Fibroblast of lung (primary cell): ENCODE data around the gene RUSC2. TPM values are rescaled to one million over a fixed set of nuclear protein-coding genes. Genes with fewer than 3 reads are reported as not detected.

ENCODE experiments used
- DNase-seq, 2 donors: peaks; one replicate each; pipeline versions ENCODE4 v3.0.0 to v3.0.0-alpha.2; 2010; ENCODE audit warnings: low read depth in 2 of 2
- H2AFZ ChIP-seq: 2 replicates; pipeline ENCODE4 v1.5.1; 2012; ENCODE audit warnings: low read length, control low read depth, inconsistent platforms
- H3K27ac ChIP-seq: 2 replicates; pipeline ENCODE4 v1.5.1; 2011; ENCODE audit warnings: low read length, control low read depth; ENCODE audit not compliant: insufficient read depth
- H3K27me3 ChIP-seq: 2 replicates; pipeline ENCODE4 v1.5.1; 2011; ENCODE audit warnings: mild to moderate bottlenecking, low read length; ENCODE audit not compliant: control insufficient read depth, insufficient read depth
- H3K36me3 ChIP-seq: 2 replicates; pipeline ENCODE4 v1.5.1; 2011; ENCODE audit warnings: low read length; ENCODE audit not compliant: control insufficient read depth, insufficient read depth
- H3K4me1 ChIP-seq: 2 replicates; pipeline ENCODE4 v1.5.1; 2011; ENCODE audit warnings: low read length; ENCODE audit not compliant: control insufficient read depth, insufficient read depth; ENCODE audit errors: extremely low read depth
- H3K4me2 ChIP-seq: 2 replicates; pipeline ENCODE4 v1.5.1; 2011; ENCODE audit warnings: low read length, control low read depth; ENCODE audit not compliant: insufficient read depth; ENCODE audit errors: extremely low read depth
- H3K4me3 ChIP-seq, 4 experiments: fragments of 200-600 bp in 1 of 4; sonication (generic) in 1 of 4; replicated peaks in 1 of 4; 2 replicates each; pipeline ENCODE4 v1.5.1; 2011 to 2016; ENCODE audit warnings: low read length in 4 of 4, low read depth in 3 of 4, mild to moderate bottlenecking in 3 of 4, control low read depth in 2 of 4, inconsistent platforms in 1 of 4, mixed read lengths in 1 of 4; ENCODE audit not compliant: insufficient read depth in 1 of 4; ENCODE audit errors: control extremely low read depth in 1 of 4
- H3K79me2 ChIP-seq: 2 replicates; pipeline ENCODE4 v1.5.1; 2012; ENCODE audit warnings: mild to moderate bottlenecking, low read length, inconsistent platforms; ENCODE audit not compliant: control insufficient read depth, insufficient read depth
- H3K9ac ChIP-seq: 2 replicates; pipeline ENCODE4 v1.5.1; 2011; ENCODE audit warnings: mild to moderate bottlenecking, low read length, control low read depth; ENCODE audit not compliant: insufficient read depth
- H3K9me3 ChIP-seq: 2 replicates; pipeline ENCODE4 v1.5.1; 2012; ENCODE audit warnings: low read depth, low read length; ENCODE audit not compliant: control insufficient read depth, insufficient read depth
- H4K20me1 ChIP-seq: 2 replicates; pipeline ENCODE4 v1.5.1; 2011; ENCODE audit warnings: low read length; ENCODE audit not compliant: control insufficient read depth, insufficient read depth; ENCODE audit errors: extremely low read depth
- CTCF ChIP-seq, 2 donors: IDR thresholded peaks in 1 of 2; conservative IDR thresholded peaks in 1 of 2; 1 replicate in 1 of 2; 2 replicates in 1 of 2; pipeline ENCODE4 v1.5.1; 2011 to 2012; ENCODE audit warnings: low read length in 2 of 2, control low read depth in 1 of 2, inconsistent platforms in 1 of 2, low read depth in 1 of 2, mild to moderate bottlenecking in 1 of 2
- EZH2 ChIP-seq: IDR thresholded peaks from 2 replicates; pipeline ENCODE4 v1.5.1; 2012; ENCODE audit warnings: low read length, control low read depth, mild to moderate bottlenecking; ENCODE audit errors: missing control alignments
- polyA plus RNA-seq, 2 donors: library from polyadenylated mRNA; depleted of rRNA in 1 of 2; stranded (reverse) in 1 of 2; unstranded in 1 of 2; fragments of >200 nt; gene quantifications; 2 replicates each; pipeline ENCODE4 v1.2.1, GENCODE V29; 2011 to 2012; ENCODE audit warnings: missing spikeins in 1 of 2
- total RNA-seq: library from RNA; depleted of rRNA; stranded (reverse); fragments of >200 nt; gene quantifications from 2 replicates; pipeline ENCODE4 v1.2.1, GENCODE V29; 2014

RUSC2 gene
- total and polyA plus RNA-seq, 2 donors (not counting 1 experiment from before 2014, with no cell fraction given), result 14.8 to 15.5 TPM

- H3K36me3 ChIP-seq, result no peaks in the 10 kb centered on the region
- TF ChIP-seq CTCF (conservative IDR thresholded peaks at IDR 0.05 in 1 of 2, IDR thresholded peaks at IDR 0.05 in 1 of 2; ENCODE audit: low read depth in 1 of 2, low read length in 2 of 2) (no peak), EZH2 (no peak)
- no peak overlapping the region for H3K27ac ChIP-seq
- H3K9ac ChIP-seq, result no peak overlapping the region
- H3K9me3 ChIP-seq, result no peaks in the 10 kb centered on the region
- H3K27me3 ChIP-seq, result no peaks in the 10 kb centered on the region
- no peaks in the 10 kb centered on the region for H3K4me1 ChIP-seq
- H2AFZ ChIP-seq, result no peak overlapping the region
- H3K79me2 ChIP-seq, result no peaks in the 10 kb centered on the region
- H3K4me2 ChIP-seq, result no peak overlapping the region
- no peak overlapping the region for H3K4me3 ChIP-seq
- H4K20me1 ChIP-seq, result no peaks in the 10 kb centered on the region
- DNase-seq, result no peak
These were observed 7.8 kb upstream of the RUSC2 start for GRCh38 chr9:35482071-35482470.

GRCh38 chr9:35484406-35484805 lies 5.5 kb upstream of the RUSC2 start:
- DNase-seq, result no peak
- no peaks in the 10 kb centered on the region for H3K36me3 ChIP-seq

GRCh38 chr9:35487081-35487480 lies 2.8 kb upstream of the RUSC2 start:
- H3K9me3 ChIP-seq, result no peaks in the 10 kb centered on the region
- no peak overlapping the region for H3K9ac ChIP-seq
- H3K4me3 ChIP-seq, result no peak overlapping the region
- no peaks in the 10 kb centered on the region for H3K4me1 ChIP-seq
- no peaks in the 10 kb centered on the region for H4K20me1 ChIP-seq
- H3K27ac ChIP-seq, result no peak overlapping the region
- DNase-seq, result no peak
- TF ChIP-seq CTCF (conservative IDR thresholded peaks at IDR 0.05 in 1 of 2, IDR thresholded peaks at IDR 0.05 in 1 of 2; ENCODE audit: low read depth in 1 of 2, low read length in 2 of 2) (no peak), EZH2 (no peak)
- no peak overlapping the region for H3K4me2 ChIP-seq
- peaks cover 26% of the 10 kb centered on the region for H3K79me2 ChIP-seq
- H3K27me3 ChIP-seq, result no peaks in the 10 kb centered on the region
- H3K36me3 ChIP-seq, result no peaks in the 10 kb centered on the region
- H2AFZ ChIP-seq, result no peak overlapping the region

More at GRCh38 chr9:35484406-35484805, 5.5 kb upstream of the RUSC2 start:
- H3K4me2 ChIP-seq, result no peak overlapping the region
- peaks cover 8% of the 10 kb centered on the region for H3K79me2 ChIP-seq
- no peak for TF ChIP-seq CTCF (conservative IDR thresholded peaks at IDR 0.05 in 1 of 2, IDR thresholded peaks at IDR 0.05 in 1 of 2; ENCODE audit: low read depth in 1 of 2, low read length in 2 of 2)
- no peak for TF ChIP-seq EZH2
- H3K27ac ChIP-seq, result no peak overlapping the region
- H3K4me3 ChIP-seq, result no peak overlapping the region
- H4K20me1 ChIP-seq, result no peaks in the 10 kb centered on the region
- H3K9ac ChIP-seq, result no peak overlapping the region
- no peaks in the 10 kb centered on the region for H3K4me1 ChIP-seq
- no peaks in the 10 kb centered on the region for H3K27me3 ChIP-seq
- H3K9me3 ChIP-seq, result no peaks in the 10 kb centered on the region
- no peak overlapping the region for H2AFZ ChIP-seq
